Measurements from ENCODE around the gene PNPT1.

- TF ChIP-seq CTCF (IDR thresholded peaks at IDR 0.05) (no peak), POLR2A (IDR thresholded peaks at IDR 0.05) (no peak)
Observed at GRCh38 chr2:55672630-55673029, 21.0 kb downstream of the PNPT1 start.
